Measurements from ENCODE around the gene NHS. TPM values are rescaled to one million over a fixed set of nuclear protein-coding genes. Genes with fewer than 3 reads are reported as not detected.

NHS gene
- total RNA-seq, 1 donor from 2014 or later: 117 TPM

DNA sequence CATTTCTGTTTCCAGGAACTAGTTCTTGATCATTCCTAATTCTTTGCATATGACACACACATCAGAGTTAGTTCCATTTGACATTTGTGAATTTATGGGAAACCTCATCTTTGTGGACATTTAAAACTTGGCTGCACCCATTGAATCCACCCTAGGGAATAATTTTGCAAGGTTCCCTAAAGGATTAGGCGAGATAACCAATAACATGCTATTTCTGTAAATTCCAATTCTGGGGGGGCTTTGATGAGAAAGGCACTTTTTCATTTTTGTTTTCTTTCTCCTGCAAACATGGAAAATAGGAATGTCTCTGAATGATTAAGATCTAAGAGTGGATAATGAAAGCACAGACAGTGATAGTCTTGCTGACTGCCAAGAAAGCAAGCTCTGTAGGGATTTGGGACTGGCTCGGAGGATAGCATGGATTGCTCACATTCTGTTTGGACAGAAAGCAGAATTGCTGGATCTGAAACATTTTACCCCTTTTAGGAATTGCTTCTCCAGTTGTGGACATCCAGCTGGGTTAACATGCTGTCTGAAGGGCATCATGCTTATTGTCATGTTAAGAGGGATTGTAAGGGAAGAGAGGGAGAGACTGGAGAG, 145.1 kb downstream of the NHS start:
- DNase-seq (ENCODE audit: low spot score, unreplicated experiment): no peak
- peaks cover 27% of the 10 kb centered on the region for H3K4me1 Mint-ChIP-seq (ENCODE audit: low read depth)
- H3K9me3 Mint-ChIP-seq (ENCODE audit: low read depth): peaks cover 4% of the 10 kb centered on the region
- no peaks in the 10 kb centered on the region for H3K27me3 Mint-ChIP-seq
- H3K36me3 Mint-ChIP-seq (ENCODE audit: insufficient read depth): peaks cover 7% of the 10 kb centered on the region
- H3K27ac Mint-ChIP-seq: no peak overlapping the region
- no peak for TF ChIP-seq CTCF (IDR thresholded peaks at IDR 0.05; ENCODE audit: unreplicated experiment)
- H3K4me3 Mint-ChIP-seq (ENCODE audit: low read depth): no peak overlapping the region

DNA sequence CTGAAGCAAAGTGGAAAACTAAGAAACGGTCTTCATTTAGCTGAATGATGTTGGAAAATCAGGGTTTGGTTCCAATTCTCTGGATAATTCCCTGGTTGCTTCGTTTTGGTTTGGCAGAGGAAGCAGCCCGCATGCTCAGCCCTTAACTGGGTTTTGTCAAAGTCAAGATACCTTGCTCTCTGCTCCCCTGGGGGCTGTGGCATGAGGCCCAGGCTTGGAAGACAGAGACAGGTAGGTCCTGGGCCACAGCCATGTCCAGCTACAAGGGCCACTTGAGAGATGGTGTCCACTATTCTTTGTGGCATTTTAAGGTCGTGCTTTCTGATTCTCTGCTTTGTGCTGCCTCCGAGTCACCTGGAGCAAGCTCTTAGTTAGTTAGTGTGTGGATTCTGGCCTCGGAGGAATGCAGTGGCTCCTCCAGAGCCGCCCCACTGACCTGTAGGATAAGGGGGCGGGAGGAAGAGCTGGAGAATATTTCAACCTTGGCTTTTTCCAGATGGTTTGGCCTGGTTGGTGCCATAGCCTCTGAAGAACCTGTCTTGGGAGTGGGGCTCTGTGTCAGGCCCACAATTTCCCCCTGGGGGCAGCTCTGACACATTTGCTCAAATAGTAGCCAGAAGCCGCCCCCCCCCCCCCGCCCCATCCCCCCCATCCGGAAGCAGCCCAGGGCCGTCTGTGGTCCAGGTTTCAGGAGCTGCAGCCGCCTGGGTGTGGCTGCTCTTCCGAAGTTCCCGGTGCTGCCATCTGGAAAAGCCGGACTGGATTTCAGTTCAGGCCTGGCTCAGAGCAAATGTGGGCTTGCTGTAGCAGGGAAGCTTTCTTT, 147.1 kb downstream of the NHS start:
- Mint-ChIP-seq H3K27ac (peak overlapping the region; percentile 43), H3K27me3 (no peaks in the 10 kb centered on the region), H3K9me3 (ENCODE audit: low read depth) (peaks cover 4% of the 10 kb centered on the region), H3K36me3 (ENCODE audit: insufficient read depth) (peaks cover 5% of the 10 kb centered on the region), H3K4me1 (ENCODE audit: low read depth) (peaks cover 46% of the 10 kb centered on the region), H3K4me3 (ENCODE audit: low read depth) (no peak overlapping the region)
- no peak for DNase-seq (ENCODE audit: low spot score, unreplicated experiment)
- TF ChIP-seq CTCF (IDR thresholded peaks at IDR 0.05; ENCODE audit: unreplicated experiment): no peak

- Mint-ChIP-seq H3K9me3 (ENCODE audit: low read depth) (no peaks in the 10 kb centered on the region), H3K4me1 (ENCODE audit: low read depth) (peaks cover 76% of the 10 kb centered on the region), H3K27ac (peak overlapping the region; percentile 88), H3K36me3 (ENCODE audit: insufficient read depth) (no peaks in the 10 kb centered on the region), H3K27me3 (no peaks in the 10 kb centered on the region), H3K4me3 (ENCODE audit: low read depth) (no peak overlapping the region)
- DNase-seq (ENCODE audit: low spot score, unreplicated experiment): no peak
- no peak for TF ChIP-seq CTCF (IDR thresholded peaks at IDR 0.05; ENCODE audit: unreplicated experiment)
Observed at GRCh38 chrX:17525266-17525665, 150.3 kb downstream of the NHS start.

- peak overlapping the region; percentile 88 for H3K27ac Mint-ChIP-seq
- no peaks in the 10 kb centered on the region for H3K9me3 Mint-ChIP-seq (ENCODE audit: low read depth)
- H3K4me3 Mint-ChIP-seq (ENCODE audit: low read depth): no peak overlapping the region
- no peak for TF ChIP-seq CTCF (IDR thresholded peaks at IDR 0.05; ENCODE audit: unreplicated experiment)
- no peaks in the 10 kb centered on the region for H3K36me3 Mint-ChIP-seq (ENCODE audit: insufficient read depth)
- peaks cover 80% of the 10 kb centered on the region for H3K4me1 Mint-ChIP-seq (ENCODE audit: low read depth)
- DNase-seq (ENCODE audit: low spot score, unreplicated experiment): no peak
- H3K27me3 Mint-ChIP-seq: no peaks in the 10 kb centered on the region
Observed at GRCh38 chrX:17525762-17526555, 151.0 kb downstream of the NHS start.

- Mint-ChIP-seq H3K4me1 (ENCODE audit: low read depth) (peaks cover 73% of the 10 kb centered on the region), H3K36me3 (ENCODE audit: insufficient read depth) (peaks cover 4% of the 10 kb centered on the region), H3K4me3 (ENCODE audit: low read depth) (peak overlapping the region; percentile 34), H3K27me3 (no peaks in the 10 kb centered on the region), H3K9me3 (ENCODE audit: low read depth) (no peaks in the 10 kb centered on the region), H3K27ac (peak overlapping the region; percentile 88)
- TF ChIP-seq CTCF (IDR thresholded peaks at IDR 0.05; ENCODE audit: unreplicated experiment): no peak
- DNase-seq (ENCODE audit: low spot score, unreplicated experiment): no peak
Observed at GRCh38 chrX:17527135-17527701, 152.2 kb downstream of the NHS start.
